ENCODE results near the gene DHRS13.

DHRS13 gene

DNA sequence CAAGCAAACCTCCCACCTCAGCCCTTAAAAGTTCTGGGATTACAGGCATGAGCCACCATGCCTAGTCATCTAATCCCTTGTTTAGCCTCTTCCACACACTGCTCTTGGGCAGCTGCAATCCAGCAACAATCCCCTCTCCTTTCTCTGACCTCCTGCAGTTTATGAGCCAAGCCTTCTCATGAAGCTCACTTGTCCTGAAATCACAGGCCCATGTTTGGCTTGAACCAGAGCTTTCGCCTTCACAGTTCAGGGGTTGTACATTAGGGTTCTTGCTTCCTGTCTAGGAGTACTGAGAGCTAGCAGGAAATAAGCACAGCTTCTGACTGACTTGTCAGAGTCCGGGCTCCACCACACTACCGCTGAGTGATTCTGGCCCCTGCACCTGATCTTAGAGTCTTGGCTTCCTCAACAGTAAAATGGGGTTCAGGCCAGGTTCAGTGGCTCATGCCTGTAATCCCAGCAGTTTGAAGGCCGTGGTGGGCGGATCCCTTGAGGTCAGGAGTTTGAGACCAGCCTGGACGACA, 31.8 kb downstream of the DHRS13 start:
- no peaks in the 10 kb centered on the region for H3K9me3 ChIP-seq (ENCODE audit: control insufficient read depth, low read length)
- no peaks in the 10 kb centered on the region for H3K27me3 ChIP-seq (ENCODE audit: control insufficient read depth, insufficient read depth, low read length)
- H3K27ac ChIP-seq = no peak overlapping the region
- no peak overlapping the region for H3K4me3 ChIP-seq (ENCODE audit: low read depth, low read length)
- no peak overlapping the region for H2AFZ ChIP-seq
- H3K4me1 ChIP-seq = no peaks in the 10 kb centered on the region
- no peaks in the 10 kb centered on the region for H3K36me3 ChIP-seq (ENCODE audit: control insufficient read depth, insufficient read depth, low read length)
- no peaks in the 10 kb centered on the region for H3K79me2 ChIP-seq
- no peak for TF ChIP-seq CTCF (IDR thresholded peaks at IDR 0.05)
- H3K4me2 ChIP-seq (ENCODE audit: low read length) = no peak overlapping the region
- no peak overlapping the region for H3K9ac ChIP-seq

DNA sequence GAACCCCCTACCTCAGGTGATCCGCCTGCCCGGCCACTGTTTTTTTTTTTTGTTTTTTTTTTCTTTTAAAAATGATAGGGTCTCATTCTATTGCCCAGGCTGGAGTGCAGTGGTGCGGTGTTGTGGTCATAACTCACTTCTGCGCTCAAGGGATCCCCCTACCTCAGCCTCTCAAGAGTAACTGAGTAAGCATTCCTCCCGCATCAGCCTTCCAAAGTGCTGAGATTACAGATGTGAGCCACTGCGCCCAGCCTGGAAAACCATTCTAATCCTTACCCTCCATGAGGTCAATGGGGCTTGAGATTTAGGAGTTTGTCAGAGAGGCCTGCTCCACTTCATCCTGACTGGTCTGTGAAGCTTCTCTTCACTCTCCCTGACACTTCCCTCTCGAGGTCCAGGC, 35.6 kb downstream of the DHRS13 start:
- H3K9ac ChIP-seq = no peak overlapping the region
- H3K36me3 ChIP-seq (ENCODE audit: control insufficient read depth, insufficient read depth, low read length) = no peaks in the 10 kb centered on the region
- no peak overlapping the region for H2AFZ ChIP-seq
- no peak overlapping the region for H3K4me3 ChIP-seq (ENCODE audit: low read depth, low read length)
- no peak overlapping the region for H3K4me2 ChIP-seq (ENCODE audit: low read length)
- H3K79me2 ChIP-seq = no peaks in the 10 kb centered on the region
- no peaks in the 10 kb centered on the region for H3K9me3 ChIP-seq (ENCODE audit: control insufficient read depth, low read length)
- H3K27ac ChIP-seq = no peak overlapping the region
- no peak for TF ChIP-seq CTCF (IDR thresholded peaks at IDR 0.05)
- no peaks in the 10 kb centered on the region for H3K4me1 ChIP-seq
- H3K27me3 ChIP-seq (ENCODE audit: control insufficient read depth, insufficient read depth, low read length) = no peaks in the 10 kb centered on the region

DNA sequence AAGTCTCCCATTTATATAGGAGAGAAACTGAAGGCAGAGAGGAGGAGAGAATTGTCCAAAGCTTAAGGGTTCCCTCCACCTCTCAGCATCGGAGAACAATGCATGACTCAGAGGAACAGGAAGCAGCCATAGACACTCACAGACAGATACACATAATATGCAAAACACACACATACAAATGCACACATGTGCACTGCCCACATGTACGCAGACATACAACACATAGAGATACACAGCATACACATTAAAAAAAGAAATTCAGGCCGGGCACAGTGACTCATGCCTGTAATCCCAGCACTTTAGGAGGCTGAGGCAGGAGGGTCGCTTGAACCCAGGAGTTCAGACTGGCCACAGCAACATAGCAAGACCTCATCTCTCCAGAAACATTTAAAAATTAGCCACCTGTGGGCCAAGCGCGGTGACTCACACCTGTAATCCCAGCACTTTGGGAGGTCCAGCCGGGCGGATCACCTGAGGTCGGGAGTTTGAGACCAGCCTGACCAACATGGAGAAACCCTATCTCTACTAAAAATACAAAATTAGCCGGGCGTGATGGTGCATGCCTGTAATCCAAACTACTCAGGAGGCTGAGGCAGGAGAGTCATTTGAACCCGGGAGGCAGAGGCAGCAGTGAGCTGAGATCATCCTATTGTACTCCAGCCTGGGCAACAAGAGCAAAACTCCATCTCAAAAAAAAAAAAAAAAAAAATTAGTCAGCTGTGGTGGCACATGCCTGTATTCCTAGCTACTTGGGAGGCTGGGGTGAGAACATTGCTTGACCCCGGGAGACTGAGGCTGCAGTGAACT, 36.7 kb downstream of the DHRS13 start:
- TF ChIP-seq CTCF (IDR thresholded peaks at IDR 0.05) = no peak
- Histone ChIP-seq H2AFZ (no peak overlapping the region), H3K27me3 (ENCODE audit: control insufficient read depth, insufficient read depth, low read length) (no peaks in the 10 kb centered on the region), H3K9ac (no peak overlapping the region), H3K27ac (no peak overlapping the region), H3K9me3 (ENCODE audit: control insufficient read depth, low read length) (no peaks in the 10 kb centered on the region), H3K79me2 (no peaks in the 10 kb centered on the region), H3K4me1 (no peaks in the 10 kb centered on the region), H3K4me3 (ENCODE audit: low read depth, low read length) (no peak overlapping the region), H3K36me3 (ENCODE audit: control insufficient read depth, insufficient read depth, low read length) (no peaks in the 10 kb centered on the region), H3K4me2 (ENCODE audit: low read length) (no peak overlapping the region)

- Histone ChIP-seq H3K4me3 (ENCODE audit: low read depth, low read length) (no peak overlapping the region), H3K27me3 (ENCODE audit: control insufficient read depth, insufficient read depth, low read length) (no peaks in the 10 kb centered on the region), H3K4me2 (ENCODE audit: low read length) (no peak overlapping the region), H3K4me1 (no peaks in the 10 kb centered on the region), H3K36me3 (ENCODE audit: control insufficient read depth, insufficient read depth, low read length) (no peaks in the 10 kb centered on the region), H3K79me2 (no peaks in the 10 kb centered on the region), H3K9ac (no peak overlapping the region), H3K9me3 (ENCODE audit: control insufficient read depth, low read length) (no peaks in the 10 kb centered on the region), H3K27ac (no peak overlapping the region), H2AFZ (no peak overlapping the region)
- no peak for TF ChIP-seq CTCF (IDR thresholded peaks at IDR 0.05)
These were observed 37.7 kb downstream of the DHRS13 start for GRCh38 chr17:28864991-28865849.

Measured in parathyroid adenoma (tissue), 2 donors.